K562 (cell line): ENCODE measurements around the gene PFKFB2. TPM values are rescaled to one million over a fixed set of nuclear protein-coding genes. Genes with fewer than 3 reads are reported as not detected.
A peak's percentile ranks its signal among the peaks of the same experiment; 100 is the strongest.

ENCODE experiments used
- ATF4 ChIP-seq: fragments of 450-650 bp; formaldehyde crosslinking; IDR thresholded peaks from 2 replicates; pipeline ENCODE4 v1.4.0; 2022; ENCODE audit warnings: mild to moderate bottlenecking, moderate library complexity
- CGGBP1 ChIP-seq: fragments of 250-450 bp; sonication (Bioruptor Pico); IDR thresholded peaks from 2 replicates; pipeline ENCODE4 v1.9.0; 2021; ENCODE audit warnings: mild to moderate bottlenecking
- ETV5 ChIP-seq: sonication (generic); formaldehyde crosslinking; IDR thresholded peaks from 2 replicates; pipeline ENCODE4 v1.4.0; 2020; ENCODE audit warnings: low read depth, mild to moderate bottlenecking, missing genetic modification reagents
- ILF3 ChIP-seq: fragments of 450-650 bp; IDR thresholded peaks from 2 replicates; pipeline ENCODE4 v1.6.1; 2018; ENCODE audit warnings: antibody characterized with exemption, mild to moderate bottlenecking, moderate library complexity, borderline replicate concordance
- MLLT1 ChIP-seq, 2 experiments: fragments of 450-650 bp; IDR thresholded peaks; 2 replicates each; pipeline ENCODE4 v1.6.1; 2016
- NCOA6 ChIP-seq: fragments of 450-650 bp; IDR thresholded peaks from 2 replicates; pipeline ENCODE4 v1.6.1; 2017; ENCODE audit warnings: mild to moderate bottlenecking
- NEUROD1 ChIP-seq: fragments of 150-350 bp; IDR thresholded peaks from 2 replicates; pipeline ENCODE4 v1.6.1; 2014; ENCODE audit warnings: borderline replicate concordance, low read length, low read depth; ENCODE audit not compliant: partially characterized antibody
- RNF219 ChIP-seq: fragments of 250-450 bp; sonication (Bioruptor Pico); IDR thresholded peaks from 2 replicates; pipeline ENCODE4 v1.5.0; 2022; ENCODE audit warnings: mild to moderate bottlenecking
- ZBTB40 ChIP-seq, 2 experiments: fragments of 450-650 bp in 1 of 2; sonication (generic) in 1 of 2; formaldehyde crosslinking in 1 of 2; IDR thresholded peaks; 2 replicates each; pipeline versions ENCODE4 v1.7.1 to v1.9.0; 2016 to 2022; ENCODE audit warnings: inconsistent platforms in 1 of 2, mild to moderate bottlenecking in 1 of 2, missing genetic modification reagents in 1 of 2
- ZBTB5 ChIP-seq: fragments of 450-650 bp; IDR thresholded peaks from 2 replicates; pipeline ENCODE4 v1.6.1; 2017; ENCODE audit warnings: antibody characterized with exemption
- ZNF444 ChIP-seq: fragments of 250-450 bp; sonication (Bioruptor Pico); IDR thresholded peaks from 2 replicates; pipeline ENCODE4 v1.4.0; 2020; ENCODE audit warnings: mild to moderate bottlenecking, moderate library complexity
- polyA plus RNA-seq, 8 experiments: library from polyadenylated mRNA; depleted of rRNA in 4 of 8; stranded (reverse) in 5 of 8; unstranded in 3 of 8; fragments of >200 nt; fragmentation: Nextera tagmentation in 2 of 8; fragmentation: Illumina TruSeq in 1 of 8; extraction: Ambion mirVana in 2 of 8; extraction: Trizol in 1 of 8; gene quantifications; 2 replicates each; pipeline versions ENCODE4 v1.2.1 to v1.2.3, GENCODE V29; 2011 to 2014; ENCODE audit warnings: inconsistent platforms in 1 of 8, missing spikeins in 1 of 8
- total RNA-seq, 7 experiments: library from RNA; depleted of rRNA in 6 of 7; stranded (reverse); fragments of >200 nt in 6 of 7; fragmentation: Illumina TruSeq in 2 of 7; extraction: Trizol in 2 of 7; gene quantifications; 2 replicates each; pipeline versions ENCODE4 v1.2.1 to v1.2.3, GENCODE V29; 2011 to 2021; ENCODE audit warnings: low replicate concordance in 1 of 7

The PFKFB2 gene
- total and polyA plus RNA-seq, 9 of the 15 experiments (the other 6 are each of a cell fraction or from before 2014, with no cell fraction given) = 6.9 to 26.0 (median 16.4) TPM

- TF ChIP-seq ATF4 (peak; percentile 56; the same call in 1 of the 2 replicates), CGGBP1 (CRISPR knock-in tag) (no peak), ZBTB5 (peak; percentile 36; the same call in 1 of the 2 replicates), NCOA6 (no peak), ETV5 (no peak), ZBTB40 (IDR thresholded peaks at IDR 0.05) (no peak), ZBTB40 (CRISPR knock-in tag; IDR thresholded peaks at IDR 0.05) (no peak), ILF3 (peak; percentile 83; the same call in 1 of the 2 replicates), RNF219 (CRISPR knock-in tag) (no peak), MLLT1 (IDR thresholded peaks at IDR 0.05) (peak; percentile 45 to 79; a peak in 3 of 4 replicates), ZNF444 (CRISPR knock-in tag) (no peak), NEUROD1 (no peak)
These were observed 3.1 kb upstream of the PFKFB2 start (continued) for GRCh38 chr1:207049974-207050391.
